ENCODE results near the gene LRRK1.

LRRK1 gene

GRCh38 chr15:101031213-101031612, 112.1 kb downstream of the LRRK1 start:
- H3K4me2 ChIP-seq (ENCODE audit: insufficient read depth, low read length), result no peak overlapping the region
- H4K20me1 ChIP-seq (ENCODE audit: insufficient read depth, low read length), result no peaks in the 10 kb centered on the region
- H3K9ac ChIP-seq (ENCODE audit: low read depth, low read length), result no peak overlapping the region
- no peaks in the 10 kb centered on the region for H3K79me2 ChIP-seq (ENCODE audit: insufficient read depth, low read length)
- H3K27ac ChIP-seq (ENCODE audit: low read length), result no peak overlapping the region
- no peaks in the 10 kb centered on the region for H3K27me3 ChIP-seq (ENCODE audit: insufficient read depth, low read length, poor library complexity)
- no peaks in the 10 kb centered on the region for H3K36me3 ChIP-seq (ENCODE audit: insufficient read depth, low read length)
- H3K4me3 ChIP-seq (ENCODE audit: low read depth in 1 of 2, low read length in 2 of 2), result no peak overlapping the region
- ATAC-seq (ENCODE audit: insufficient read depth, low read depth) (no peak), DNase-seq (no peak)
- H3K9me3 ChIP-seq (ENCODE audit: insufficient read depth, low read length, severe bottlenecking), result no peaks in the 10 kb centered on the region
- TF ChIP-seq EZH2 (IDR thresholded peaks at IDR 0.05; ENCODE audit: borderline replicate concordance, low read depth, low read length, severe bottlenecking) (no peak), CTCF (IDR thresholded peaks at IDR 0.05; ENCODE audit: borderline replicate concordance, extremely low read depth, low read length, poor library complexity, severe bottlenecking) (no peak)
- no peak overlapping the region for H2AFZ ChIP-seq (ENCODE audit: low read depth, low read length)
- no peaks in the 10 kb centered on the region for H3K4me1 ChIP-seq (ENCODE audit: insufficient read depth, low read length)

GRCh38 chr15:101033801-101034200, 114.6 kb downstream of the LRRK1 start:
- no peak for ATAC-seq (ENCODE audit: insufficient read depth, low read depth)
- Histone ChIP-seq H4K20me1 (ENCODE audit: insufficient read depth, low read length) (no peaks in the 10 kb centered on the region), H3K27me3 (ENCODE audit: insufficient read depth, low read length, poor library complexity) (no peaks in the 10 kb centered on the region)

GRCh38 chr15:101035611-101036010, 116.5 kb downstream of the LRRK1 start:
- no peak for TF ChIP-seq EZH2 (IDR thresholded peaks at IDR 0.05; ENCODE audit: borderline replicate concordance, low read depth, low read length, severe bottlenecking)
- TF ChIP-seq CTCF (IDR thresholded peaks at IDR 0.05; ENCODE audit: borderline replicate concordance, extremely low read depth, low read length, poor library complexity, severe bottlenecking), result no peak

More at GRCh38 chr15:101033801-101034200, 114.6 kb downstream of the LRRK1 start:
- H3K27ac ChIP-seq (ENCODE audit: low read length), result no peak overlapping the region
- no peaks in the 10 kb centered on the region for H3K36me3 ChIP-seq (ENCODE audit: insufficient read depth, low read length)
- no peaks in the 10 kb centered on the region for H3K79me2 ChIP-seq (ENCODE audit: insufficient read depth, low read length)
- H3K4me1 ChIP-seq (ENCODE audit: insufficient read depth, low read length), result no peaks in the 10 kb centered on the region
- no peak overlapping the region for H3K4me3 ChIP-seq (ENCODE audit: low read depth in 1 of 2, low read length in 2 of 2)
- TF ChIP-seq EZH2 (IDR thresholded peaks at IDR 0.05; ENCODE audit: borderline replicate concordance, low read depth, low read length, severe bottlenecking) (no peak), CTCF (IDR thresholded peaks at IDR 0.05; ENCODE audit: borderline replicate concordance, extremely low read depth, low read length, poor library complexity, severe bottlenecking) (no peak)
- no peak for DNase-seq
- H3K4me2 ChIP-seq (ENCODE audit: insufficient read depth, low read length), result no peak overlapping the region
- no peak overlapping the region for H2AFZ ChIP-seq (ENCODE audit: low read depth, low read length)
- H3K9ac ChIP-seq (ENCODE audit: low read depth, low read length), result no peak overlapping the region
- no peaks in the 10 kb centered on the region for H3K9me3 ChIP-seq (ENCODE audit: insufficient read depth, low read length, severe bottlenecking)

GRCh38 chr15:101036189-101036588, 117.0 kb downstream of the LRRK1 start:
- Histone ChIP-seq H4K20me1 (ENCODE audit: insufficient read depth, low read length) (no peaks in the 10 kb centered on the region), H3K4me2 (ENCODE audit: insufficient read depth, low read length) (no peak overlapping the region), H3K27me3 (ENCODE audit: insufficient read depth, low read length, poor library complexity) (no peaks in the 10 kb centered on the region), H3K4me3 (ENCODE audit: low read depth in 1 of 2, low read length in 2 of 2) (no peak overlapping the region), H3K9ac (ENCODE audit: low read depth, low read length) (no peak overlapping the region), H3K9me3 (ENCODE audit: insufficient read depth, low read length, severe bottlenecking) (peaks cover under 1% of the 10 kb centered on the region), H3K36me3 (ENCODE audit: insufficient read depth, low read length) (no peaks in the 10 kb centered on the region), H3K4me1 (ENCODE audit: insufficient read depth, low read length) (no peaks in the 10 kb centered on the region), H3K79me2 (ENCODE audit: insufficient read depth, low read length) (no peaks in the 10 kb centered on the region), H3K27ac (ENCODE audit: low read length) (no peak overlapping the region), H2AFZ (ENCODE audit: low read depth, low read length) (no peak overlapping the region)
- no peak for DNase-seq
- no peak for ATAC-seq (ENCODE audit: insufficient read depth, low read depth)
- TF ChIP-seq CTCF (IDR thresholded peaks at IDR 0.05; ENCODE audit: borderline replicate concordance, extremely low read depth, low read length, poor library complexity, severe bottlenecking) (no peak), EZH2 (IDR thresholded peaks at IDR 0.05; ENCODE audit: borderline replicate concordance, low read depth, low read length, severe bottlenecking) (no peak)

More at GRCh38 chr15:101035611-101036010, 116.5 kb downstream of the LRRK1 start:
- Histone ChIP-seq H3K9me3 (ENCODE audit: insufficient read depth, low read length, severe bottlenecking) (no peaks in the 10 kb centered on the region), H4K20me1 (ENCODE audit: insufficient read depth, low read length) (no peaks in the 10 kb centered on the region), H3K9ac (ENCODE audit: low read depth, low read length) (no peak overlapping the region), H3K27ac (ENCODE audit: low read length) (no peak overlapping the region), H3K27me3 (ENCODE audit: insufficient read depth, low read length, poor library complexity) (no peaks in the 10 kb centered on the region), H2AFZ (ENCODE audit: low read depth, low read length) (no peak overlapping the region), H3K4me1 (ENCODE audit: insufficient read depth, low read length) (no peaks in the 10 kb centered on the region), H3K36me3 (ENCODE audit: insufficient read depth, low read length) (no peaks in the 10 kb centered on the region), H3K4me3 (ENCODE audit: low read depth in 1 of 2, low read length in 2 of 2) (no peak overlapping the region), H3K4me2 (ENCODE audit: insufficient read depth, low read length) (no peak overlapping the region), H3K79me2 (ENCODE audit: insufficient read depth, low read length) (no peaks in the 10 kb centered on the region)
- DNase-seq (no peak), ATAC-seq (ENCODE audit: insufficient read depth, low read depth) (no peak)
